GM12878 (cell line): ENCODE measurements around the gene DUSP22. TPM values are rescaled to one million over a fixed set of nuclear protein-coding genes. Genes with fewer than 3 reads are reported as not detected.

Experiments used
- ATAC-seq: fragments of 200-7000 bp; cut with Tn5 transposase; 3 replicates; pipeline ENCODE4 v1.9.1; 2020; ENCODE audit warnings: mild to moderate bottlenecking, moderate library complexity
- BruUV-seq: library from RNA; stranded (reverse); fragments of 400-500 nt; replicated peaks from 2 replicates; lab custom pipeline; 2021; lab: Mats Ljungman, UMichigan
- CTCF ChIA-PET: fragments of 300-600 bp; sonication (Branson Sonifier 250); formaldehyde crosslinking; extraction: SDS; loops from one replicate; lab custom pipeline; 2021; ENCODE audit warnings: inconsistent platforms; lab: Yijun Ruan, JAX
- POLR2A ChIA-PET: fragments of 350-600 bp; formaldehyde crosslinking; extraction: SDS; loops from one replicate; lab custom pipeline; 2021; ENCODE audit warnings: inconsistent platforms; lab: Charles Lee
- RAD21 ChIA-PET: fragments of 300-600 bp; sonication (Branson Sonifier 250); formaldehyde crosslinking; loops from one replicate; lab custom pipeline; 2023; ENCODE audit warnings: antibody characterized with exemption; ENCODE audit not compliant: unreplicated experiment; lab: Charles Lee
- SMC1A ChIA-PET: fragments of 300-600 bp; sonication (Branson Sonifier 250); formaldehyde crosslinking; loops from one replicate; lab custom pipeline; 2023; ENCODE audit not compliant: unreplicated experiment, uncharacterized antibody; lab: Charles Lee
- DNase-seq: peaks from one replicate; pipeline ENCODE4 v3.0.0-alpha.2; 2011; ENCODE audit warnings: low read depth, low spot score
- FAIRE-seq: peaks from 3 replicates; lab custom pipeline; 2011; peaks lifted over from hg19 to GRCh38; lab: Jason Lieb, UNC
- H2AFZ ChIP-seq: 2 replicates; pipeline ENCODE4 v1.6.0; 2011; ENCODE audit warnings: low read depth, low read length, control low read depth; ENCODE audit not compliant: control insufficient read depth
- H3K27ac ChIP-seq: 2 replicates; pipeline ENCODE4 v1.5.1; 2011; ENCODE audit warnings: control low read depth; ENCODE audit not compliant: control insufficient read depth, insufficient read depth
- H3K27me3 ChIP-seq, 2 experiments: replicated peaks in 1 of 2; 2 replicates each; pipeline versions ENCODE4 v1.6.0 to v1.6.1; 2011; ENCODE audit warnings: low read length in 1 of 2; ENCODE audit not compliant: control insufficient read depth in 2 of 2, insufficient read depth in 2 of 2
- H3K36me3 ChIP-seq, 2 experiments: 2 replicates each; pipeline ENCODE4 v1.5.1; 2011; ENCODE audit warnings: low read length in 1 of 2; ENCODE audit not compliant: control insufficient read depth in 2 of 2, insufficient read depth in 2 of 2
- H3K4me1 ChIP-seq: 2 replicates; pipeline ENCODE4 v1.6.1; 2011; ENCODE audit warnings: mild to moderate bottlenecking, low read length, moderate library complexity, mixed read lengths; ENCODE audit not compliant: control insufficient read depth, insufficient read depth
- H3K4me2 ChIP-seq: 2 replicates; pipeline ENCODE4 v1.6.0; 2011; ENCODE audit warnings: control low read depth; ENCODE audit not compliant: control insufficient read depth, insufficient read depth
- H3K4me3 ChIP-seq: fragments of 200-600 bp; sonication (generic); 2 replicates; pipeline ENCODE4 v1.5.1; 2016
- H3K79me2 ChIP-seq: 2 replicates; pipeline ENCODE4 v1.6.0; 2011; ENCODE audit warnings: low read length; ENCODE audit not compliant: control insufficient read depth, insufficient read depth
- H3K9ac ChIP-seq: 2 replicates; pipeline ENCODE4 v1.8.0; 2011; ENCODE audit warnings: low read length, control low read depth, mixed read lengths; ENCODE audit not compliant: control insufficient read depth, insufficient read depth
- H3K9me3 ChIP-seq: replicated peaks from 3 replicates; pipeline ENCODE4 v1.5.1; 2011; ENCODE audit warnings: mild to moderate bottlenecking, low read length; ENCODE audit not compliant: control insufficient read depth, insufficient read depth
- H4K20me1 ChIP-seq: 2 replicates; pipeline ENCODE4 v1.6.0; 2011; ENCODE audit not compliant: control insufficient read depth, insufficient read depth
- BMI1 ChIP-seq: fragments of 450-650 bp; IDR thresholded peaks from 2 replicates; pipeline ENCODE4 v1.6.1; 2016; ENCODE audit warnings: mild to moderate bottlenecking, moderate library complexity, borderline replicate concordance
- DPF2 ChIP-seq: fragments of 450-650 bp; IDR thresholded peaks from 2 replicates; pipeline ENCODE4 v1.6.1; 2017; ENCODE audit warnings: mild to moderate bottlenecking
- MTA3 ChIP-seq: IDR thresholded peaks from 2 replicates; pipeline ENCODE4 v1.6.1; 2012; ENCODE audit warnings: low read length, inconsistent platforms, borderline replicate concordance
- MXI1 ChIP-seq: fragments of 150-350 bp; IDR thresholded peaks from 2 replicates; pipeline ENCODE4 v1.6.1; 2011; ENCODE audit warnings: low read depth, mild to moderate bottlenecking, inconsistent platforms, low read length, improper control_type of control experiment
- PAX5 ChIP-seq: IDR thresholded peaks from 2 replicates; pipeline ENCODE4 v1.6.1; 2011; ENCODE audit warnings: low read depth, low read length, borderline replicate concordance
- PML ChIP-seq: IDR thresholded peaks from 2 replicates; pipeline ENCODE4 v1.6.1; 2012; ENCODE audit warnings: low read length, inconsistent platforms
- POLR2A ChIP-seq: IDR thresholded peaks from 2 replicates; pipeline ENCODE4 v1.6.1; 2011; ENCODE audit warnings: low read depth, mild to moderate bottlenecking, low read length
- POU2F2 ChIP-seq: IDR thresholded peaks from 3 replicates; pipeline ENCODE4 v1.6.1; 2011; ENCODE audit warnings: low read depth, mild to moderate bottlenecking, low read length, borderline replicate concordance
- RBBP5 ChIP-seq: fragments of 200-600 bp; sonication (generic); conservative IDR thresholded peaks from 2 replicates; pipeline ENCODE4 v1.6.1; 2016
- SMARCA5 ChIP-seq: fragments of 450-650 bp; IDR thresholded peaks from 2 replicates; pipeline ENCODE4 v1.6.1; 2017; ENCODE audit warnings: mild to moderate bottlenecking
- SRF ChIP-seq, 2 experiments: IDR thresholded peaks; 2 replicates each; pipeline ENCODE4 v1.6.1; 2011; ENCODE audit warnings: low read depth in 2 of 2, low read length in 2 of 2, mild to moderate bottlenecking in 1 of 2, moderate library complexity in 1 of 2
- TAF1 ChIP-seq: IDR thresholded peaks from 2 replicates; pipeline ENCODE4 v1.6.1; 2011; ENCODE audit warnings: mild to moderate bottlenecking, low read depth, low read length, borderline replicate concordance
- TARDBP ChIP-seq: IDR thresholded peaks from 2 replicates; pipeline ENCODE4 v1.6.1; 2016; ENCODE audit warnings: borderline replicate concordance
- TCF3 ChIP-seq: IDR thresholded peaks from 2 replicates; pipeline ENCODE4 v1.6.1; 2012; ENCODE audit warnings: low read depth, mild to moderate bottlenecking, low read length, borderline replicate concordance; ENCODE audit not compliant: insufficient read depth
- YBX1 ChIP-seq: fragments of 450-650 bp; IDR thresholded peaks from 2 replicates; pipeline ENCODE4 v1.6.1; 2016; ENCODE audit warnings: antibody characterized with exemption
- WGBS: methylation state at CpG from one replicate; pipeline ENCODE4 v1.1.6; 2016; ENCODE audit warnings: low lambda C conversion rate; ENCODE audit not compliant: insufficient replicate concordance, insufficient coverage; ENCODE audit errors: missing lambda C conversion rate; 5-methylcytosine and 5-hydroxymethylcytosine counted together
- in situ Hi-C: fragments of 300-500 bp; cut with MboI; formaldehyde crosslinking; loops from 9 replicates; pipeline ENCODE4 v1.14.3; 2018; ENCODE audit warnings: mixed read lengths
- intact Hi-C: fragments of 100-400 bp; cut with micrococcal nuclease; formaldehyde crosslinking; loops from one replicate; pipeline ENCODE4 v1.14.2; 2022; ENCODE audit not compliant: unreplicated experiment
- polyA plus RNA-seq, 11 experiments: library from polyadenylated mRNA; depleted of rRNA in 4 of 11; unstranded in 6 of 11; stranded (reverse) in 5 of 11; fragments of >200 nt; fragmentation: Nextera tagmentation in 4 of 11; fragmentation: Illumina TruSeq in 1 of 11; extraction: Ambion mirVana in 4 of 11; extraction: Trizol in 1 of 11; gene quantifications; 1 replicate in 1 of 11; 2 replicates in 10 of 11; pipeline versions ENCODE4 v1.2.1 to v1.2.3, GENCODE V29; 2011 to 2016; ENCODE audit warnings: inconsistent platforms in 2 of 11, missing spikeins in 2 of 11, low read depth in 1 of 11
- total RNA-seq, 4 experiments: library from RNA; depleted of rRNA in 3 of 4; stranded (reverse); fragments of >200 nt in 3 of 4; fragmentation: Illumina TruSeq in 1 of 4; extraction: Trizol in 1 of 4; gene quantifications; 2 replicates each; pipeline versions ENCODE4 v1.2.1 to v1.2.3, GENCODE V29; 2013 to 2021
- TF ChIP-seq, protein P1 (sequence below): IDR thresholded peaks from 2 replicates; pipeline ENCODE4 v1.6.1; 2011; ENCODE audit warnings: borderline replicate concordance, low read depth, mild to moderate bottlenecking, moderate library complexity, low read length; ENCODE audit not compliant: insufficient read depth, poor library complexity, severe bottlenecking
- TF ChIP-seq, protein P2 (sequence below): fragments of 450-650 bp; IDR thresholded peaks from 2 replicates; pipeline ENCODE4 v1.6.1; 2018; ENCODE audit warnings: borderline replicate concordance, mild to moderate bottlenecking; ENCODE audit not compliant: partially characterized antibody
- TF ChIP-seq, protein P3 (sequence below): fragments of 450-650 bp; IDR thresholded peaks from 2 replicates; pipeline ENCODE4 v1.6.1; 2016; ENCODE audit warnings: mild to moderate bottlenecking
- TF ChIP-seq, protein P4 (sequence below): IDR thresholded peaks from 2 replicates; pipeline ENCODE4 v1.6.1; 2012; ENCODE audit warnings: low read depth, low read length, improper control_type of control experiment

The DUSP22 gene
- total and polyA plus RNA-seq, 10 of the 15 experiments (the other 5 are each of a cell fraction or from before 2014, with no cell fraction given): 78.9 to 156 (median 107) TPM

DNA sequence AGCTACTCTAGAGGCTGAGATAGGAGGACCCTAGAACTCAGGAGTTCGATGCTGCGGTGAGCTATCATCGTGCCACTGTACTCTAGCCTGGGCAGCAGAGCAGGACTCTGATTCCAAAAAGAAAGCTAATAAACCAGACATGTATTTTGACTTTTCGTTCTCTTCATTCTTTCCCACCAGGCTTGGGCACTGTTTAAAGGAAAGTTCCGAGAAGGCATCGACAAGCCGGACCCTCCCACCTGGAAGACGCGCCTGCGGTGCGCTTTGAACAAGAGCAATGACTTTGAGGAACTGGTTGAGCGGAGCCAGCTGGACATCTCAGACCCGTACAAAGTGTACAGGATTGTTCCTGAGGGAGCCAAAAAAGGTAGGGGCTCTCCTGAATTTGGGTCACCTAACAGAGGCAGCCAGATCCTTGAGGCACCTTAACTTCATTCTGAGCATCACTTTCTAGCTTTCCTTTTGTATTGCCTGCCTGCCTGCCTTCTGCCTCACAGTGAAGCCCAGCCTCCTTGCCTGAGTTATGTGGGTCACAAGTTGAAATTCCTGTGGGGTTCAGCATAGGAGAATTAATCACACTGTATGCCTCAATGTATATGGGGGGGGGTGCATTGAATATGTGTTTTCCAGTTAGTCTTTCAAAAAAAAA is 102.5 kb downstream of the DUSP22 start:
- peaks cover 41% of the 10 kb centered on the region for H3K4me1 ChIP-seq
- ATAC-seq (no peak), FAIRE-seq (no peak), DNase-seq (no peak)
- H3K79me2 ChIP-seq: peaks cover 95% of the 10 kb centered on the region
- no peak overlapping the region for H2AFZ ChIP-seq
- H3K27me3 ChIP-seq: no peaks in the 10 kb centered on the region
- H3K9me3 ChIP-seq: no peaks in the 10 kb centered on the region
- no TSS peak for BruUV-seq
- H3K9ac ChIP-seq: peak overlapping the region; percentile 97
- peaks cover 36 to 44% of the 10 kb centered on the region in 2 experiments for H3K36me3 ChIP-seq
- WGBS: 81% methylated on average over 13 of the region's 13 CpGs
- POLR2A ChIA-PET: interaction anchor here (0.6 to 5.6 kb wide), 12 partner anchors 10 to 107 kb away, joined by 3 to 42 read pairs (median 5); no protein-coding TSS in a partner anchor
- SMC1A ChIA-PET: interaction anchor here (0.6 to 13.5 kb wide), 21 partner anchors 10 to 205 kb away, joined by 3 to 185 read pairs (median 4); partner anchors contain the start of gene DUSP22
- intact Hi-C loops (no loop called here), in situ Hi-C loops (loop anchor here (5.0 to 10.0 kb wide), 2 partner anchors 180 to 207 kb away; no protein-coding TSS in a partner anchor)
- RAD21 ChIA-PET: interaction anchor here (1.0 to 9.4 kb wide), 19 partner anchors 10 to 168 kb away, joined by 3 to 95 read pairs (median 4); no protein-coding TSS in a partner anchor
- peak overlapping the region; percentile 91 for H3K27ac ChIP-seq
- H3K4me2 ChIP-seq: peak overlapping the region; percentile 77
- H4K20me1 ChIP-seq: peaks cover 25% of the 10 kb centered on the region
- CTCF ChIA-PET: interaction anchor here (0.7 to 5.1 kb wide), 14 partner anchors 8 to 316 kb away, joined by 3 to 33 read pairs (median 4); no protein-coding TSS in a partner anchor
- H3K4me3 ChIP-seq: peak overlapping the region; percentile 95
- TF ChIP-seq RBBP5 (no peak), BMI1 (no peak), PAX5 (no peak), TAF1 (no peak), SMARCA5 (no peak), MTA3 (peak; percentile 17; the same call in 1 of the 2 replicates), SRF (IDR thresholded peaks at IDR 0.05; ENCODE audit: low read depth in 2 of 2, low read length in 2 of 2) (no peak), POLR2A (peak; percentile 72), POU2F2 (no peak), TARDBP (no peak), PML (peak; percentile 17; the same call in 1 of the 2 replicates), DPF2 (no peak), MXI1 (peak; percentile 37; the same call in 1 of the 2 replicates), TCF3 (peak; percentile 28; the same call in 1 of the 2 replicates), YBX1 (no peak)
- TF ChIP-seq, protein P1, sequence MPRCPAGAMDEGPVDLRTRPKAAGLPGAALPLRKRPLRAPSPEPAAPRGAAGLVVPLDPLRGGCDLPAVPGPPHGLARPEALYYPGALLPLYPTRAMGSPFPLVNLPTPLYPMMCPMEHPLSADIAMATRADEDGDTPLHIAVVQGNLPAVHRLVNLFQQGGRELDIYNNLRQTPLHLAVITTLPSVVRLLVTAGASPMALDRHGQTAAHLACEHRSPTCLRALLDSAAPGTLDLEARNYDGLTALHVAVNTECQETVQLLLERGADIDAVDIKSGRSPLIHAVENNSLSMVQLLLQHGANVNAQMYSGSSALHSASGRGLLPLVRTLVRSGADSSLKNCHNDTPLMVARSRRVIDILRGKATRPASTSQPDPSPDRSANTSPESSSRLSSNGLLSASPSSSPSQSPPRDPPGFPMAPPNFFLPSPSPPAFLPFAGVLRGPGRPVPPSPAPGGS: no peak
- TF ChIP-seq, protein P2, sequence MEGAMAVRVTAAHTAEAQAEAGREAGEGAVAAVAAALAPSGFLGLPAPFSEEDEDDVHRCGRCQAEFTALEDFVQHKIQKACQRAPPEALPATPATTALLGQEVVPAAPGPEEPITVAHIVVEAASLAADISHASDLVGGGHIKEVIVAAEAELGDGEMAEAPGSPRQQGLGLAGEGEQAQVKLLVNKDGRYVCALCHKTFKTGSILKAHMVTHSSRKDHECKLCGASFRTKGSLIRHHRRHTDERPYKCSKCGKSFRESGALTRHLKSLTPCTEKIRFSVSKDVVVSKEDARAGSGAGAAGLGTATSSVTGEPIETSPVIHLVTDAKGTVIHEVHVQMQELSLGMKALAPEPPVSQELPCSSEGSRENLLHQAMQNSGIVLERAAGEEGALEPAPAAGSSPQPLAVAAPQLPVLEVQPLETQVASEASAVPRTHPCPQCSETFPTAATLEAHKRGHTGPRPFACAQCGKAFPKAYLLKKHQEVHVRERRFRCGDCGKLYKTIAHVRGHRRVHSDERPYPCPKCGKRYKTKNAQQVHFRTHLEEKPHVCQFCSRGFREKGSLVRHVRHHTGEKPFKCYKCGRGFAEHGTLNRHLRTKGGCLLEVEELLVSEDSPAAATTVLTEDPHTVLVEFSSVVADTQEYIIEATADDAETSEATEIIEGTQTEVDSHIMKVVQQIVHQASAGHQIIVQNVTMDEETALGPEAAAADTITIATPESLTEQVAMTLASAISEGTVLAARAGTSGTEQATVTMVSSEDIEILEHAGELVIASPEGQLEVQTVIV: no peak
- TF ChIP-seq, protein P3, sequence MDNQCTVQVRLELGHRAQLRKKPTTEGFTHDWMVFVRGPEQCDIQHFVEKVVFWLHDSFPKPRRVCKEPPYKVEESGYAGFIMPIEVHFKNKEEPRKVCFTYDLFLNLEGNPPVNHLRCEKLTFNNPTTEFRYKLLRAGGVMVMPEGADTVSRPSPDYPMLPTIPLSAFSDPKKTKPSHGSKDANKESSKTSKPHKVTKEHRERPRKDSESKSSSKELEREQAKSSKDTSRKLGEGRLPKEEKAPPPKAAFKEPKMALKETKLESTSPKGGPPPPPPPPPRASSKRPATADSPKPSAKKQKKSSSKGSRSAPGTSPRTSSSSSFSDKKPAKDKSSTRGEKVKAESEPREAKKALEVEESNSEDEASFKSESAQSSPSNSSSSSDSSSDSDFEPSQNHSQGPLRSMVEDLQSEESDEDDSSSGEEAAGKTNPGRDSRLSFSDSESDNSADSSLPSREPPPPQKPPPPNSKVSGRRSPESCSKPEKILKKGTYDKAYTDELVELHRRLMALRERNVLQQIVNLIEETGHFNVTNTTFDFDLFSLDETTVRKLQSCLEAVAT: peak; percentile 54; the same call in 1 of the 2 replicates
- TF ChIP-seq, protein P4, sequence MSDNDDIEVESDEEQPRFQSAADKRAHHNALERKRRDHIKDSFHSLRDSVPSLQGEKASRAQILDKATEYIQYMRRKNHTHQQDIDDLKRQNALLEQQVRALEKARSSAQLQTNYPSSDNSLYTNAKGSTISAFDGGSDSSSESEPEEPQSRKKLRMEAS: no peak
